ENCODE measurements around the gene ZG16B. TPM values are rescaled to one million over a fixed set of nuclear protein-coding genes. Genes with fewer than 3 reads are reported as not detected.

The ZG16B gene
- total RNA-seq, 4 donors from 2014 or later: not detected

DNA sequence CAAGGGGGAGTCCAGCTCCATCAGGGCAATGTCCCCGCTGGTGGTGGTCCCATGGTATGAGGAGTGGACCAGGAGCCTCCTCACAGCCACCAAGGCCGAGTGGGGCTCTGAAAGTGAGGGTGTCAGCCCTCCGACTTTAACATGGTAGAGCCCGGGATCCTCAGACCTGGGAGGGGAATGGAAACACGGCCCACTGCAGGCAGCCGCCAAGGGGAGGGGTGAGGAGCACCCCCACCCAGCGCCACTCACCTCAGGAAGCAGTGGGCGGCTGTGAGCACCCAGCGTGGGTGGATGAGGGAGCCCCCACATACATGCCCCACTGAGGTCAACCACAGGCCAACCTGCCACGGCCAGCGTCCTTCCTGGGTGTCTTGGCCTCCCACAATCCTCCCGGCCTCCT is 10.8 kb downstream of the ZG16B start:
- Histone ChIP-seq H3K4me3 (no peak overlapping the region), H3K27ac (replicated peaks in 1 of 4) (no peak overlapping the region), H3K4me1 (peaks cover 11 to 18% (median 15%) of the 10 kb centered on the region in 4 donors), H3K36me3 (no peaks in the 10 kb centered on the region), H3K9me3 (no peaks in the 10 kb centered on the region), H3K27me3 (peaks cover 0 to 68% (median 2%) of the 10 kb centered on the region in 4 donors)
- intact Hi-C loops (cut with DNase I): no loop called here
- TF ChIP-seq, protein P1, sequence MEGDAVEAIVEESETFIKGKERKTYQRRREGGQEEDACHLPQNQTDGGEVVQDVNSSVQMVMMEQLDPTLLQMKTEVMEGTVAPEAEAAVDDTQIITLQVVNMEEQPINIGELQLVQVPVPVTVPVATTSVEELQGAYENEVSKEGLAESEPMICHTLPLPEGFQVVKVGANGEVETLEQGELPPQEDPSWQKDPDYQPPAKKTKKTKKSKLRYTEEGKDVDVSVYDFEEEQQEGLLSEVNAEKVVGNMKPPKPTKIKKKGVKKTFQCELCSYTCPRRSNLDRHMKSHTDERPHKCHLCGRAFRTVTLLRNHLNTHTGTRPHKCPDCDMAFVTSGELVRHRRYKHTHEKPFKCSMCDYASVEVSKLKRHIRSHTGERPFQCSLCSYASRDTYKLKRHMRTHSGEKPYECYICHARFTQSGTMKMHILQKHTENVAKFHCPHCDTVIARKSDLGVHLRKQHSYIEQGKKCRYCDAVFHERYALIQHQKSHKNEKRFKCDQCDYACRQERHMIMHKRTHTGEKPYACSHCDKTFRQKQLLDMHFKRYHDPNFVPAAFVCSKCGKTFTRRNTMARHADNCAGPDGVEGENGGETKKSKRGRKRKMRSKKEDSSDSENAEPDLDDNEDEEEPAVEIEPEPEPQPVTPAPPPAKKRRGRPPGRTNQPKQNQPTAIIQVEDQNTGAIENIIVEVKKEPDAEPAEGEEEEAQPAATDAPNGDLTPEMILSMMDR (IDR thresholded peaks at IDR 0.05): no peak
- TF ChIP-seq EP300 (IDR thresholded peaks at IDR 0.05) (no peak), POLR2A (IDR thresholded peaks at IDR 0.05; ENCODE audit: low read depth) (no peak), POLR2AphosphoS5 (IDR thresholded peaks at IDR 0.05) (no peak)
- 94% methylated on average over 9 of the region's 12 CpGs for WGBS
- no peak for DNase-seq (ENCODE audit: extremely low spot score)

DNA sequence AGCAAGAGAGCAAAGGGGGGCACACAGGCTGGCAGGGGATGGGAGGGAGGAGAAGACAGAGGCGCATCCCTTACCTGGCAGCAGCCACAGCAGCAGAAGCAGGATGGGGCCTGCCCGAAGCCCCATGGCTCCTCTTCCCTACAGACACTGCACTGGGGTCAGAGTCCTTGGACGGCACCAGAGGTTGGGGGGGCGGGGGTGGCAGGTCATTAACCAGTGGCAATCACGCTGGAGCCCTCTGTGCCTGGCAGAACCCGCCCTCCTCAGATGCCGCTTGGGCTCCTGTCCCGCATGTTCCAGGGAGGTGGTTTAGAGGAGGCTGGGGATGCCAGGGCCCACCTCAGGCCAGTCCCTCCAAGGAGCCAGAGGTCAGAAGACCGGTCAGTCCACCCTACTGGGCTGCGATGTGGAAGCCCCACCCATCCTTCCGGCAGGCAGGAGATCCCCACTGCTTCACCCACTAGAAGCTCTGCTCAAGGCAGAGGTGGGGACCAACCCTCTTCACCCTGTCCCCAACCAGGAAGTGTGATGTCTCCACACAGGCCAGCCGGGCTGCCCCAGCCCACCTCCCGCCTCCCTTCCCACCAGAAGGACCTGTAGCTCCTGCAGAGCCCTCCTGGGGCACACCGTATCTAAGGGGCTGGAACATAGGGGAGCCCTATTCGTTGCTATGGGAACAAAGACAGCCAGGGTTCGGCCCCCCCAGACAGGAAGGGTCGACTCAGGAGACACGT is 11.7 kb downstream of the ZG16B start:
- H3K27me3 ChIP-seq: peaks cover 0 to 63% (median 2%) of the 10 kb centered on the region in 4 donors
- intact Hi-C loops (cut with DNase I): no loop called here
- 92% methylated on average over 8 of the region's 18 CpGs for WGBS

DNA sequence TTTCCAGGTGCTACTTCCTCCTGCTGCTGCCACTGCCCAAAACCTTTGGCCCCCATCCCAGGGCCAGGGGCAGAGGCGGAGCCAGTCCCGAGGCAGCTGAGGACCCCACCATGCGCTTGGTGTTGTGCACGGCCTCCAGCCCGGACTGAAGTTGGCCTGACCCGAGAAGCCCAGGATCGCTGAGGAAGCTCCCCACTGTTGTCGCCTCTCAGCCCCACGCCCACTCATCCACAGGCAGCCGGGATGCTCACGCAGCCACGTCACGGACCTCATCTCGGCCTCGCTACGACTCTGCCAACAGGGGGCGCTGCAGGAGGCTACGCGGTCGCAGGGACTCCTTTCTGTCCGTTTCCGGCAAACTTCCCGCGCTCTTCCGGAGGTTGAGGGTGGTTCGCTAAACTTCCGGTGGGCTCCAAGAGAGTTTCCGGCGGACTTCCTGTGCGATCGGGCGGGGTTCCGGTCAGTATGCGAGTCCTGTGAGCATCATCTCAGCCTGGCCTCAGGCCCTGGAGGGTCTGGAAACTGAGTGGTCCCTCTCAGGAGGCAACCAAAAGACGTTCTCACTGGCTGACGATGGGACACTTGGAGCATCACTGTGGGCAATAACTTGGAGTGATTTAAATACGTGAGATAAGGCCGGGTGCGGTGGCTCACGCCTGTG is 12.4 kb downstream of the ZG16B start:
- WGBS: 41% methylated on average over 19 of the region's 40 CpGs
- H3K4me1 ChIP-seq: peaks cover 11 to 14% (median 13%) of the 10 kb centered on the region in 4 donors
- TF ChIP-seq, protein P1 (IDR thresholded peaks at IDR 0.05): peak in 2 of 3 experiments; percentile 18 to 32
- TF ChIP-seq POLR2A (IDR thresholded peaks at IDR 0.05; ENCODE audit: low read depth) (no peak), POLR2AphosphoS5 (IDR thresholded peaks at IDR 0.05) (peak in 1 of 2 donors; percentile 10)
- intact Hi-C loops (cut with DNase I): no loop called here
- DNase-seq (ENCODE audit: extremely low spot score): no peak
- H3K27ac ChIP-seq (replicated peaks in 1 of 4): peak overlapping the region in 1 of 4 donors; percentile 23
- no peaks in the 10 kb centered on the region for H3K9me3 ChIP-seq
- H3K4me3 ChIP-seq: peak overlapping the region; percentile 15 to 46 (median 36)
- H3K27me3 ChIP-seq: peaks cover 0 to 63% (median 2%) of the 10 kb centered on the region in 4 donors
- H3K36me3 ChIP-seq: no peaks in the 10 kb centered on the region

More for the DNA sequence above, 11.7 kb downstream of the ZG16B start:
- no peak for TF ChIP-seq POLR2AphosphoS5 (IDR thresholded peaks at IDR 0.05)
- TF ChIP-seq, protein P1 (IDR thresholded peaks at IDR 0.05): no peak
- no peak for TF ChIP-seq POLR2A (IDR thresholded peaks at IDR 0.05; ENCODE audit: low read depth)
- no peak for TF ChIP-seq EP300 (IDR thresholded peaks at IDR 0.05)
- Histone ChIP-seq H3K4me1 (peaks cover 11 to 14% (median 13%) of the 10 kb centered on the region in 4 donors), H3K27ac (replicated peaks in 1 of 4) (no peak overlapping the region), H3K36me3 (no peaks in the 10 kb centered on the region), H3K4me3 (peak overlapping the region in 3 of 4 donors; percentile 15 to 36 (median 36)), H3K9me3 (no peaks in the 10 kb centered on the region)
- DNase-seq (ENCODE audit: extremely low spot score): no peak

DNA sequence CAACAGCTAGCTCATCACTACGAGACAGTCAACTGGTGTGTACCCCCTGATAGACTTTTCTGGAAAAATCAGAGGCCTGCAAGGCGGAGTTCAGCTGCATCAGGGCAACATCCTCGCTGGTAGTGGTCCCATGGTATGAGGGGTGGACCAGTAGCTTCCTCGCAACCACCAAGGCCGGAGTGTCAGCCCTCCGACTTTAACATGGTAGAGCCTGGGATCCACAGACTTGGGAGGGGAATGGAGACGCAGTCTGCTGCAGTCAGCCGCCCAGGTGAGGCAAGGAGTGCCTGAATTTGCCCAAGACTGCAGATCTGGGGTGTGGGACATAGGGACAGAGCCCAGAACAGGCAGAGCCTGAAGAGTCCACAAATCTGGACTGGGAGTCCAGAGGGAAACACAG is 13.4 kb downstream of the ZG16B start:
- 97% methylated on average over 8 of the region's 8 CpGs for WGBS
- H3K27me3 ChIP-seq: peaks cover 0 to 61% (median 0%) of the 10 kb centered on the region in 4 donors
- H3K4me3 ChIP-seq: no peak overlapping the region
- no peak for DNase-seq (ENCODE audit: extremely low spot score)
- peaks cover 11 to 14% (median 13%) of the 10 kb centered on the region in 4 donors for H3K4me1 ChIP-seq
- H3K27ac ChIP-seq (replicated peaks in 1 of 4): no peak overlapping the region
- no peaks in the 10 kb centered on the region for H3K9me3 ChIP-seq
- no peaks in the 10 kb centered on the region for H3K36me3 ChIP-seq
- TF ChIP-seq POLR2A (IDR thresholded peaks at IDR 0.05; ENCODE audit: low read depth) (no peak), EP300 (IDR thresholded peaks at IDR 0.05) (no peak), POLR2AphosphoS5 (IDR thresholded peaks at IDR 0.05) (no peak)
- TF ChIP-seq, protein P1 (IDR thresholded peaks at IDR 0.05): no peak
- intact Hi-C loops (cut with DNase I): no loop called here
